PC-3 (cell line): ENCODE data around the gene CCNJL.

Experiments used
- CTCF ChIP-seq: fragments of 300-600 bp; sonication (generic); conservative IDR thresholded peaks from 2 replicates; pipeline ENCODE4 v1.5.1; 2017; ENCODE audit warnings: antibody characterized with exemption, low read depth, mild to moderate bottlenecking, low read length
- EZH2 ChIP-seq: fragments of 300-600 bp; sonication (generic); IDR thresholded peaks from one replicate; pipeline ENCODE4 v1.6.1; 2017; ENCODE audit warnings: antibody characterized with exemption, mild to moderate bottlenecking, low read length; ENCODE audit not compliant: unreplicated experiment
- EZH2phosphoT487 ChIP-seq: fragments of 300-600 bp; sonication (generic); IDR thresholded peaks from 2 replicates; pipeline ENCODE4 v1.6.1; 2018; ENCODE audit warnings: mild to moderate bottlenecking, antibody characterized with exemption, low read length, borderline replicate concordance

GRCh38 chr5:160342413-160342941 lies 30.1 kb upstream of the CCNJL start:
- TF ChIP-seq CTCF (no peak), EZH2 (no peak), EZH2phosphoT487 (no peak)
